ENCODE results near the gene NAPSA.

NAPSA gene

DNA sequence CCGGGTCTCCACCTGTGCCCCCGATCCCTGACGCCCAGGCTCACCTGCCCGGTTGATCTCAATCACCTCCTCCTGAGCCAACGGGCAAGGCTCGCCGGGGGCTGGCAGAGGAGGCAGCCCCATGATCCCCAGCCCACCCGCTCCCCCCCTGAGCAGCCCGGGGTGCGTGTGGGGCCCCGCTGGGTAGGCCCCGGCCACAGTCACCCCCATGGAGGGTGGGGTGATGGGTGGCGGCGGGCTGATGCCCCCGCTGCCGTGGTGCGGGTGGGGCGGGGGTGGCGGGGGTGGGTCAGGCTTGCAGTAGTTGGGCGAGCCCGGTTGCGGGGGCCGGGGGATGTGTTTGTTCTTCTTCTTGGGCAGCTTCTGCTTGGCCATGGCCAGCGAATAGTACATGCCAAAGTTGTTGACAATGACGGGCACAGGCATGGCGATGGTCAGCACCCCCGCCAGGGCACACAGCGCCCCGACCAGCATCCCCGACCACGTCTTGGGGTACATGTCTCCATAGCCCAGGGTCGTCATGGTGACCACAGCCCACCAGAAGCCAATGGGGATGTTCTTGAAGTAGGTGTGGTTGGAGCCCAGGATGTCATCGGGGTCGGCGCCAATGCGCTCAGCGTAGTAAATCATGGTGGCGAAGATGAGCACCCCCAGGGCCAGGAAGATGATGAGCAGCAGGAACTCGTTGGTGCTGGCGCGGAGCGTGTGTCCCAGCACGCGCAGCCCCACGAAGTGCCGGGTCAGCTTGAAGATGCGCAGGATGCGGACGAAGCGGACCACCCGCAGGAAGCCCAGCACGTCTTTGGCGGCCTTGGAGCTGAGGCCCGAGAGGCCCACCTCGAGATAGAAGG, 42.3 kb downstream of the NAPSA start:
- no peak overlapping the region for H3K4me3 ChIP-seq (ENCODE audit: low read length)
- DNase-seq (ENCODE audit: low read depth), result no peak
- no peak for TF ChIP-seq CTCF (conservative IDR thresholded peaks at IDR 0.05; ENCODE audit: low read depth, low read length)

- H3K4me3 ChIP-seq (ENCODE audit: low read length), result no peak overlapping the region
- TF ChIP-seq CTCF (conservative IDR thresholded peaks at IDR 0.05; ENCODE audit: low read depth, low read length), result no peak
- DNase-seq (ENCODE audit: low read depth), result no peak
Measured at GRCh38 chr19:50322234-50322633, 43.2 kb downstream of the NAPSA start.

DNA sequence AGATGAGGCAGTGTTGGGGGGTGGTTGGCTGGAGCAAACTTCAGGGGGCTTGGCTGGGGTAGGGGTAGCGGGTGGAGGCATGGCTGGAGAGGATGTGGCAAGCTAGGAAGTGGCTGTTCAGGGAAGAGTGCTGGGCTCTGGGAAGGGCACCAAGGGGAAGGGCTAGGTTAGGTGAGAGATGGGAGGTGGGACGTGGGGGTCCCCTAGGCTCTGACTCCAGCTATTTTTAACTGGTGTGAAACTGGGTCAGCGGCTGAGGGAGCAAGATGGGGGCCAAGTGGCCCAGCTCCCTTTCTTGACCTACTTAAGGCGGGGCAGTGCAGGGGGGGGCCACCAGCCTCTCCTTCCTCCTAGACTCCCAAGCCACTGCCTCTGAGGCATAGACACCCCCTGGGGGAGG, 43.6 kb downstream of the NAPSA start:
- no peak for TF ChIP-seq CTCF (conservative IDR thresholded peaks at IDR 0.05; ENCODE audit: low read depth, low read length)
- H3K4me3 ChIP-seq (ENCODE audit: low read length), result no peak overlapping the region
- DNase-seq (ENCODE audit: low read depth), result no peak

GRCh38 chr19:50320596-50320995, 44.8 kb downstream of the NAPSA start:
- DNase-seq (ENCODE audit: low read depth), result no peak
- no peak overlapping the region for H3K4me3 ChIP-seq (ENCODE audit: low read length)
- no peak for TF ChIP-seq CTCF (conservative IDR thresholded peaks at IDR 0.05; ENCODE audit: low read depth, low read length)

- no peak for DNase-seq (ENCODE audit: low read depth)
- no peak overlapping the region for H3K4me3 ChIP-seq (ENCODE audit: low read length)
- TF ChIP-seq CTCF (conservative IDR thresholded peaks at IDR 0.05; ENCODE audit: low read depth, low read length), result no peak
Measured at GRCh38 chr19:50320051-50320450, 45.4 kb downstream of the NAPSA start.

DNA sequence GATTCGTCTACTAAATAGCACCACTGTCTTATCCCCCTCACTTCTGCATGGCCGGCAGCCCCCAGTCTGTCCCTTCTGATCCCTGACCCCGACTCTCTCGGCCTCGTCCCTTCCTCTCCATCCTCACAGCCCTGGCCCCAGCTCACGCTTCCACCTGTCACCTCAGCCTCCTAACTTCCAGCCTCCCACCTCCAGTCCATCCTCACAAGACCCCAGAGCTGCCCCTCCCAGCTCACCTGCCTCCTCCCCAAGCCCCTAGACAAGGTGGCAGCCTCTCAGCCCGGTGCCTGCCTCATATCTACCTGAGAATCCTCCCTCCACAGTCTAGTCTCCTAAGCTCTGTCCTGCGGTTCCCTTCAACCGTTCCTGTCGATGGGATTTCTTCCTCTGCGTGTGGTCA, 46.3 kb downstream of the NAPSA start:
- no peak overlapping the region for H3K4me3 ChIP-seq (ENCODE audit: low read length)
- no peak for TF ChIP-seq CTCF (conservative IDR thresholded peaks at IDR 0.05; ENCODE audit: low read depth, low read length)
- DNase-seq (ENCODE audit: low read depth), result no peak

DNA sequence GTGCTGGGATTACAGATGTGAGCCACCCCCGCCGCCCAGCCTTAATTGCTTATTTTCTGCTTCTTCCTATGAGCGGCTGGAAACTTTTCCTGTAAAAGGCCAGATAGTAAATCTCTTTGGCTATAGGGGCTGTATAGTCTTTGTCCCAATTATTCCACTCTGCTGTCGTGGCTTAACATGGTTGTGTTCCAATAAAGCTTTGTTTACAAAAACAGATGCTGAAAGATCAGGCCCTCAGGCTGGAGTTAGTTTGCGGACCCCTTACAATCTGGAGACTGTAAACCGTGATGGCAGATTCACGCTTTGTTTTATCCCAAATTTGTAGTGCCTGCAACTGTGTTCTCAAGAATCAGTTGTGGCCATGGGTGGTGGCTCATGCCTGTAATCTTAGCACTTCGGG, 47.0 kb downstream of the NAPSA start:
- H3K4me3 ChIP-seq (ENCODE audit: low read length), result no peak overlapping the region
- TF ChIP-seq CTCF (conservative IDR thresholded peaks at IDR 0.05; ENCODE audit: low read depth, low read length), result no peak
- no peak for DNase-seq (ENCODE audit: low read depth)
